CD14-positive monocyte (primary cell): ENCODE results near the gene FGB. TPM values are rescaled to one million over a fixed set of nuclear protein-coding genes. Genes with fewer than 3 reads are reported as not detected.
A peak's percentile ranks its signal among the peaks of the same experiment; 100 is the strongest.

Experiments
- DNase-seq, 3 donors: peaks; one replicate each; pipeline ENCODE4 v3.0.0-alpha.2; 2011 to 2022
- H2AFZ ChIP-seq: 2 replicates; pipeline ENCODE4 v1.6.0; 2012; ENCODE audit warnings: mild to moderate bottlenecking, low read depth, low read length, inconsistent platforms; ENCODE audit not compliant: insufficient read depth, poor library complexity, severe bottlenecking
- H3K27ac ChIP-seq, 2 donors: 1 replicate in 1 of 2; 2 replicates in 1 of 2; pipeline ENCODE4 v1.5.1; 2012 to 2013; ENCODE audit warnings: low read length in 2 of 2, control low read depth in 1 of 2, inconsistent platforms in 1 of 2, low read depth in 1 of 2, mild to moderate bottlenecking in 1 of 2
- H3K27me3 ChIP-seq, 2 donors: one replicate each; pipeline versions ENCODE4 v1.6.0 to v1.6.1; 2011 to 2013; ENCODE audit warnings: low read length in 2 of 2; ENCODE audit not compliant: control insufficient read depth in 2 of 2, insufficient read depth in 2 of 2
- H3K36me3 ChIP-seq, 2 donors: replicated peaks in 1 of 2; 1 replicate in 1 of 2; 2 replicates in 1 of 2; pipeline versions ENCODE4 v1.5.1 to v1.6.1; 2012 to 2013; ENCODE audit warnings: low read length in 2 of 2, control low read depth in 1 of 2, inconsistent platforms in 1 of 2, mild to moderate bottlenecking in 1 of 2; ENCODE audit not compliant: insufficient read depth in 2 of 2, control insufficient read depth in 1 of 2
- H3K4me1 ChIP-seq, 2 donors: 1 replicate in 1 of 2; 2 replicates in 1 of 2; pipeline versions ENCODE4 v1.5.1 to v1.6.1; 2012 to 2013; ENCODE audit warnings: low read length in 2 of 2, control low read depth in 1 of 2, inconsistent platforms in 1 of 2, mild to moderate bottlenecking in 1 of 2, moderate library complexity in 1 of 2; ENCODE audit not compliant: insufficient read depth in 2 of 2, control insufficient read depth in 1 of 2
- H3K4me2 ChIP-seq: replicated peaks from 2 replicates; pipeline ENCODE3; 2012; ENCODE audit warnings: low read length, moderate library complexity, mild to moderate bottlenecking; ENCODE audit not compliant: poor library complexity, severe bottlenecking; ENCODE audit errors: extremely low read depth
- H3K4me3 ChIP-seq, 3 experiments: fragments of 200-600 bp in 1 of 3; sonication (generic) in 1 of 3; replicated peaks in 1 of 3; 1 replicate in 2 of 3; 2 replicates in 1 of 3; pipeline ENCODE4 v1.5.1; 2011 to 2013; ENCODE audit warnings: low read length in 3 of 3, mild to moderate bottlenecking in 3 of 3, control low read depth in 2 of 3, low read depth in 2 of 3, inconsistent platforms in 1 of 3, moderate library complexity in 1 of 3
- H3K79me2 ChIP-seq: 2 replicates; pipeline ENCODE4 v1.6.0; 2012; ENCODE audit warnings: mild to moderate bottlenecking, control low read depth, inconsistent platforms, low read length, moderate library complexity; ENCODE audit not compliant: insufficient read depth
- H3K9ac ChIP-seq: 2 replicates; pipeline ENCODE4 v1.6.0; 2017; ENCODE audit warnings: low read length, mild to moderate bottlenecking; ENCODE audit not compliant: insufficient read depth, poor library complexity, severe bottlenecking
- H3K9me3 ChIP-seq, 2 donors: replicated peaks in 1 of 2; 1 replicate in 1 of 2; 2 replicates in 1 of 2; pipeline versions ENCODE4 v1.5.1 to v1.6.1; 2012 to 2013; ENCODE audit warnings: low read length in 2 of 2, control low read depth in 1 of 2; ENCODE audit not compliant: control insufficient read depth in 1 of 2, insufficient read depth in 1 of 2
- H4K20me1 ChIP-seq: 2 replicates; pipeline ENCODE4 v1.6.0; 2012; ENCODE audit warnings: mild to moderate bottlenecking, low read length, control low read depth, moderate library complexity; ENCODE audit not compliant: insufficient read depth
- H3K27ac Mint-ChIP-seq, 7 donors: one replicate each; pipeline ENCODE4 v1.8.0; 2020; ENCODE audit warnings: mild to moderate bottlenecking in 7 of 7, mixed read lengths in 7 of 7, moderate library complexity in 6 of 7, inconsistent platforms in 2 of 7
- H3K27me3 Mint-ChIP-seq, 3 donors: one replicate each; pipeline ENCODE4 v1.8.0; 2021 to 2022; ENCODE audit warnings: low read depth in 3 of 3, mild to moderate bottlenecking in 3 of 3, mixed read lengths in 3 of 3, moderate library complexity in 3 of 3, inconsistent platforms in 1 of 3
- H3K36me3 Mint-ChIP-seq, 2 donors: one replicate each; pipeline ENCODE4 v1.8.0; 2020; ENCODE audit warnings: mixed read lengths in 2 of 2, inconsistent platforms in 1 of 2, mild to moderate bottlenecking in 1 of 2
- H3K4me1 Mint-ChIP-seq: one replicate; pipeline ENCODE4 v1.8.0; 2020; ENCODE audit warnings: mild to moderate bottlenecking, mixed read lengths
- H3K4me3 Mint-ChIP-seq, 2 donors: one replicate each; pipeline ENCODE4 v1.8.0; 2020; ENCODE audit warnings: mild to moderate bottlenecking in 2 of 2, mixed read lengths in 2 of 2, moderate library complexity in 1 of 2
- H3K9me3 Mint-ChIP-seq, 7 donors: one replicate each; pipeline ENCODE4 v1.8.0; 2020 to 2022; ENCODE audit warnings: mixed read lengths in 7 of 7, mild to moderate bottlenecking in 6 of 7, moderate library complexity in 6 of 7, inconsistent platforms in 2 of 7
- WGBS: methylation state at CpG from one replicate; pipeline ENCODE4 v1.1.5; 2013; ENCODE audit warnings: missing lambda C conversion rate; ENCODE audit not compliant: insufficient coverage; 5-methylcytosine and 5-hydroxymethylcytosine counted together
- intact Hi-C, 2 donors: fragments of 100-400 bp; cut with micrococcal nuclease; formaldehyde crosslinking; loops; one replicate each; pipeline versions ENCODE4 v1.15.0 to v1.15.1; 2023
- polyA plus RNA-seq, 3 donors: library from polyadenylated mRNA; depleted of rRNA in 1 of 3; unstranded in 2 of 3; stranded (reverse) in 1 of 3; fragments of 300-500 nt in 2 of 3; fragments of >200 nt in 1 of 3; fragmentation: Illumina TruSeq in 2 of 3; gene quantifications; 1 replicate in 2 of 3; 2 replicates in 1 of 3; pipeline ENCODE4 v1.2.3, GENCODE V29; 2012 to 2021
- TF ChIP-seq, protein P1 (sequence below): fragments of 200-600 bp; IDR thresholded peaks from one replicate; pipeline ENCODE4 v1.8.0; 2022; ENCODE audit warnings: antibody characterized with exemption, mild to moderate bottlenecking

The FGB gene
- polyA plus RNA-seq, 3 donors: not detected

DNA sequence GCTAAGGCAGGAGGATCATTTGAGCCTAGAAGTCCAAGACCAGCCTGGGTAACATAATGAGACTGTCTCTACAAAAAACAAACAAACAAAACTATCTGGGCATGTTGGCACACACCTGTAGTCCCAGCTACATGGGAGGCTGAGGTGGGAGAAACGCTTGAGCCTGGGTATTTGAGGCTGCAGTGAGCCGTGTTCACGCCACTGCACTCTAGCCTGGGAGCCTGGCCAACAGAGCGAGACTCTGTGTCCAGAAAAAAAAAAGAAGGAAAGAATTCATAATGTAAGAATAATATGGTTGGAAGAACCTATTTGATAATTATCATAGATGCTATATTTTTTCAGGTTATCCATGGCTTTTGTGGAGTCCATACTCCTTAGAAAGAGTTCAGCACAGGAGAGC, 45.2 kb upstream of the FGB start:
- Mint-ChIP-seq H3K27ac (no peak overlapping the region), H3K36me3 (no peaks in the 10 kb centered on the region), H3K4me3 (no peak overlapping the region), H3K27me3 (peaks cover 5 to 20% (median 5%) of the 10 kb centered on the region in 3 donors), H3K4me1 (no peaks in the 10 kb centered on the region), H3K9me3 (peaks cover 0 to 4% (median 2%) of the 10 kb centered on the region in 7 donors)
- TF ChIP-seq, protein P1, sequence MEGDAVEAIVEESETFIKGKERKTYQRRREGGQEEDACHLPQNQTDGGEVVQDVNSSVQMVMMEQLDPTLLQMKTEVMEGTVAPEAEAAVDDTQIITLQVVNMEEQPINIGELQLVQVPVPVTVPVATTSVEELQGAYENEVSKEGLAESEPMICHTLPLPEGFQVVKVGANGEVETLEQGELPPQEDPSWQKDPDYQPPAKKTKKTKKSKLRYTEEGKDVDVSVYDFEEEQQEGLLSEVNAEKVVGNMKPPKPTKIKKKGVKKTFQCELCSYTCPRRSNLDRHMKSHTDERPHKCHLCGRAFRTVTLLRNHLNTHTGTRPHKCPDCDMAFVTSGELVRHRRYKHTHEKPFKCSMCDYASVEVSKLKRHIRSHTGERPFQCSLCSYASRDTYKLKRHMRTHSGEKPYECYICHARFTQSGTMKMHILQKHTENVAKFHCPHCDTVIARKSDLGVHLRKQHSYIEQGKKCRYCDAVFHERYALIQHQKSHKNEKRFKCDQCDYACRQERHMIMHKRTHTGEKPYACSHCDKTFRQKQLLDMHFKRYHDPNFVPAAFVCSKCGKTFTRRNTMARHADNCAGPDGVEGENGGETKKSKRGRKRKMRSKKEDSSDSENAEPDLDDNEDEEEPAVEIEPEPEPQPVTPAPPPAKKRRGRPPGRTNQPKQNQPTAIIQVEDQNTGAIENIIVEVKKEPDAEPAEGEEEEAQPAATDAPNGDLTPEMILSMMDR: no peak
- Histone ChIP-seq H3K36me3 (no peaks in the 10 kb centered on the region), H3K4me2 (no peak overlapping the region), H3K27me3 (peaks cover 2 to 3% of the 10 kb centered on the region in 2 donors), H3K79me2 (no peaks in the 10 kb centered on the region), H3K27ac (no peak overlapping the region), H3K4me3 (no peak overlapping the region), H2AFZ (no peak overlapping the region), H3K9me3 (no peaks in the 10 kb centered on the region), H3K9ac (no peak overlapping the region), H4K20me1 (no peaks in the 10 kb centered on the region), H3K4me1 (no peaks in the 10 kb centered on the region)
- intact Hi-C loops: no loop called here
- 100% methylated on average over 3 of the region's 4 CpGs for WGBS
- no peak for DNase-seq

DNA sequence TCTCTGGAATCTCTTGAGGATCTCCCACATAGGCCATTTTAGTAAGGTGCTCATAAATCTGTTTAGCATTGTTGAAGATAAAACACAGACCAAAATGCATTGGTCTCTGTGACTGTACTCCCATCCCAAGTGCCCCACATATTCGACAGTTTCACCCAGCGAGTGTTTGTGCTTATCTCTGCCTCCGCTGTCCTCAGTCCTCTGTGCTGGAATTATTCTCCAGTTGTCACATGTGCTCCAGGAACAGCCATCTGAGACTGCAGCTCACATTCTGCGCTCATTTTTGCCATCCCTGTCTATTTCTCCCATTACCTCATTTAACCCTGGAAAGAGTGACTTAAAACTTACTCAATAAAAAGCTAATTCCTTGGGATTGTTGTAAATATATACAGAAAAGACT, 43.6 kb upstream of the FGB start:
- Mint-ChIP-seq H3K4me1 (no peaks in the 10 kb centered on the region), H3K27ac (no peak overlapping the region), H3K9me3 (peaks cover 0 to 3% (median 0%) of the 10 kb centered on the region in 7 donors), H3K36me3 (no peaks in the 10 kb centered on the region), H3K4me3 (peak overlapping the region in 1 of 2 donors; percentile 56), H3K27me3 (peaks cover 5 to 18% (median 5%) of the 10 kb centered on the region in 3 donors)
- H3K4me2 ChIP-seq: no peak overlapping the region
- no peaks in the 10 kb centered on the region for H4K20me1 ChIP-seq
- H2AFZ ChIP-seq: no peak overlapping the region
- no peak for DNase-seq
- H3K9ac ChIP-seq: no peak overlapping the region
- intact Hi-C loops: no loop called here
- no peak overlapping the region for H3K27ac ChIP-seq
- H3K27me3 ChIP-seq: peaks cover 2 to 3% of the 10 kb centered on the region in 2 donors
- no peaks in the 10 kb centered on the region for H3K9me3 ChIP-seq
- no peaks in the 10 kb centered on the region for H3K36me3 ChIP-seq
- 100% methylated on average over 3 of the region's 4 CpGs for WGBS
- no peak overlapping the region for H3K4me3 ChIP-seq
- no peaks in the 10 kb centered on the region for H3K79me2 ChIP-seq
- TF ChIP-seq, protein P1: no peak
- no peaks in the 10 kb centered on the region for H3K4me1 ChIP-seq
